Activated CD4-positive, alpha-beta memory T cell treated with anti-CD3 and anti-CD28 coated beads for 36 hours (primary cell): ENCODE measurements around the gene STK32C. TPM values are rescaled to one million over a fixed set of nuclear protein-coding genes. Genes with fewer than 3 reads are reported as not detected.

Experiments used
- CTCF ChIA-PET: fragments of 350-600 bp; sonication (Branson Sonifier 250); formaldehyde crosslinking; loops from one replicate; lab custom pipeline; 2021; ENCODE audit warnings: antibody characterized with exemption, inconsistent platforms; lab: Charles Lee
- POLR2A ChIA-PET: fragments of 350-600 bp; sonication (Branson Sonifier 250); formaldehyde crosslinking; loops from one replicate; lab custom pipeline; 2021; ENCODE audit warnings: antibody characterized with exemption; lab: Charles Lee
- DNase-seq: peaks from one replicate; pipeline ENCODE4 v3.0.0-alpha.2; 2020
- H3K27ac Mint-ChIP-seq: one replicate; pipeline ENCODE4 v1.8.0; 2021; ENCODE audit warnings: mixed read lengths
- H3K27me3 Mint-ChIP-seq: one replicate; pipeline ENCODE4 v1.8.0; 2021; ENCODE audit warnings: mixed read lengths
- H3K36me3 Mint-ChIP-seq: one replicate; pipeline ENCODE4 v1.8.0; 2021; ENCODE audit warnings: mixed read lengths
- H3K4me1 Mint-ChIP-seq: one replicate; pipeline ENCODE4 v1.8.0; 2021; ENCODE audit warnings: low read depth, mixed read lengths
- H3K4me3 Mint-ChIP-seq: one replicate; pipeline ENCODE4 v1.8.0; 2021; ENCODE audit warnings: mild to moderate bottlenecking, mixed read lengths
- H3K9me3 Mint-ChIP-seq: one replicate; pipeline ENCODE4 v1.8.0; 2021; ENCODE audit warnings: mixed read lengths
- intact Hi-C: fragments of 100-400 bp; cut with micrococcal nuclease; formaldehyde crosslinking; loops from one replicate; pipeline ENCODE4 v1.15.1; 2023
- total RNA-seq, 2 experiments: library from RNA; stranded (reverse); gene quantifications; one replicate each; pipeline ENCODE4 v1.2.3, GENCODE V29; 2021

The STK32C gene
- total RNA-seq, 2 experiments from 2014 or later, result 14.8 to 16.1 TPM

- peak overlapping the region; percentile 77 for H3K4me3 Mint-ChIP-seq
- CTCF ChIA-PET, result interaction anchor here (1.6 to 2.4 kb wide), 2 partner anchors 16 to 24 kb away, joined by 3 to 9 read pairs; no protein-coding TSS in a partner anchor
- H3K36me3 Mint-ChIP-seq, result peaks cover 4% of the 10 kb centered on the region
- intact Hi-C loops, result no loop called here
- POLR2A ChIA-PET, result no interaction called here
- peaks cover under 1% of the 10 kb centered on the region for H3K27me3 Mint-ChIP-seq
- H3K9me3 Mint-ChIP-seq, result peaks cover 4% of the 10 kb centered on the region
- peaks cover 19% of the 10 kb centered on the region for H3K4me1 Mint-ChIP-seq
- no peak overlapping the region for H3K27ac Mint-ChIP-seq
- DNase-seq, result peak; percentile 26
These were observed 29.2 kb upstream of the STK32C start for GRCh38 chr10:132336919-132337407.

DNA sequence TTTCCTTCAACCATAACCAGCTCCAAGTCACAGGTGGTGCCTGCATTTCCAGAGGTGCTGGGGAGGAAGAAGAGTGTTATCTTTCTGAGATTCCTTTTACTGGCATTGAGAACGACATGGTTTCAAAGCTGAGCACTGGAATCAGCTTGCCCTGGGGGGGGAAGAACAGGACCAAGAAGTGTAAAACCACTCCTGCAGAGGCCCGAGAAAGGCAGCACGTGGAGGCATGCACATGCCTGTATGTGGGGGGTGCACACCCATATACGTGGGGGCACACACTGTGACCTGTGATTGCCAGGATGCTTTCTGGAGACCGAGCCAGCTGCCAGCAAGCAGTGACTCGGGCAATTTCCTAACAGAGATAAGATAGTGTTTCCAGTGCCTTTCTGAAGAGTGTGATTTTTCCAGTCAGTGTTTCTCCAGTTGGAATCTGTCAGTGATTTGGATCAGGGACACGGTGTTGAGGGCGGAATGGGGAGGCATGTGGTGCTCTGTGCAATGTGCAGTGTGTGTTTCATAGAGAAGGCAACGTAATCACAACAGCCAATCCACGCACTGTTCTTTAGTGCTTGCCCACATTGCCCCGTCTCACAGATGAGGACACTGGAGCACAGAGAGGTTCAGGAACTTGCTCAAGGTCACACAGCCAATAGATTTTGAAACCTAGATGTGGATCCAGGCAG is 28.5 kb upstream of the STK32C start:
- peaks cover 21% of the 10 kb centered on the region for H3K4me1 Mint-ChIP-seq
- peaks cover 1% of the 10 kb centered on the region for H3K27me3 Mint-ChIP-seq
- no peak overlapping the region for H3K27ac Mint-ChIP-seq
- H3K9me3 Mint-ChIP-seq, result peaks cover 2% of the 10 kb centered on the region
- intact Hi-C loops, result no loop called here
- H3K36me3 Mint-ChIP-seq, result peaks cover 4% of the 10 kb centered on the region
- no peak overlapping the region for H3K4me3 Mint-ChIP-seq
- no peak for DNase-seq
- POLR2A ChIA-PET, result no interaction called here
- CTCF ChIA-PET, result interaction anchor here (2.4 kb wide), 1 partner anchor 17 kb away, joined by 9 read pairs; no protein-coding TSS in a partner anchor

DNA sequence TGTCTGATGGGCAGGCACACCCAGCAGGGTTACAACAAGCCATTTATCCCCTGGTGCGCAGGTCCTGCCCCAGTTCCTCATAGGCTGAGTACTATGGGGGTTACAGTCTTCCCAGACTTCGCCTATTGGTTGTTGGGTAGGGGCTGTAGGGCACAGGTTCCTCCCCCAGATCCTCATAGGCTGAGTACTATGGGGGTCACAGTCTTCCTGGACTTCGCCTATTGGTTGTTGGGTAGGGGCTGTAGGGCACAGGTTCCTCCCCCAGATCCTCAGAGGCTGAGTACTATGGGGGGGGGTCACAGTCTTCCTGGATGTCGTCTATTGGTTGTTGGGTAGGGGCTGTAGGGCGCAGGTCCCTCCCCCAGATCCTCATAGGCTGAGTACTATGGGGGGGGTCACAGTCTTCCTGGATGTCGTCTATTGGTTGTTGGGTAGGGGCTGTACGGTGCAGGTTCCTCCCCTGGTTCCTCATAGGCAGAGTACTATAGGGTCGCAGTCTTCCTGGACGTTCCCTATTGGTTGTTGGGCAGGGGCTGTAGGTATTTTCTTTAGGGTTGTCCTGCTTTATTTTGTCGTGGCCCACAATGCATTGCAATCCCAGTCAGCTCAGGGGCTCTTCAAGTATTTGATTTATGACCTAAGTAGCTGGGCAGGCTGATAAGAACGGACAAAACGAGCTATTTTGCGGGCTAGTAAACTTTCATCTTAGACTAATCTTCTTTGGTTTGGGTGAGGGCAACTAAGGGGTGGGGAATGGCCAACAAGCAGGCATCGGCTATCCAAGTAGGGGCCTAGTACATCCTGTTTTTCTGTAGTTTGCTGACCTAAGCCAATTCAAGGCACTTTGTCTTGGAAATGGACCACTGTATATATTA is 27.7 kb upstream of the STK32C start:
- intact Hi-C loops, result no loop called here
- Mint-ChIP-seq H3K36me3 (peaks cover 5% of the 10 kb centered on the region), H3K4me1 (peaks cover 22% of the 10 kb centered on the region), H3K9me3 (peaks cover 2% of the 10 kb centered on the region), H3K4me3 (no peak overlapping the region), H3K27me3 (peaks cover 1% of the 10 kb centered on the region), H3K27ac (no peak overlapping the region)
- POLR2A ChIA-PET, result no interaction called here
- DNase-seq, result no peak
- CTCF ChIA-PET, result no interaction called here

- DNase-seq, result no peak
- Mint-ChIP-seq H3K4me3 (no peak overlapping the region), H3K4me1 (peaks cover 29% of the 10 kb centered on the region), H3K27me3 (peaks cover 1% of the 10 kb centered on the region), H3K9me3 (peaks cover 2% of the 10 kb centered on the region), H3K27ac (no peak overlapping the region), H3K36me3 (peaks cover 12% of the 10 kb centered on the region)
- CTCF ChIA-PET, result no interaction called here
- intact Hi-C loops, result loop anchor here (5.0 kb wide), 2 partner anchors 63 to 432 kb away; partner anchors contain the start of genes PPP2R2D and PWWP2B
- POLR2A ChIA-PET, result no interaction called here
These were observed 27.0 kb upstream of the STK32C start for GRCh38 chr10:132334631-132335188.

- Mint-ChIP-seq H3K27me3 (peaks cover 1% of the 10 kb centered on the region), H3K4me1 (peaks cover 40% of the 10 kb centered on the region), H3K9me3 (peaks cover 2% of the 10 kb centered on the region), H3K4me3 (peak overlapping the region; percentile 90), H3K27ac (no peak overlapping the region), H3K36me3 (peaks cover 19% of the 10 kb centered on the region)
- intact Hi-C loops, result loop anchor here (2.0 to 5.0 kb wide), 4 partner anchors 64 to 975 kb away; partner anchors contain the start of genes PPP2R2D, PWWP2B, TUBGCP2 and ZNF511
- ChIA-PET POLR2A (no interaction called here), CTCF (no interaction called here)
- DNase-seq, result no peak
These were observed 25.6 kb upstream of the STK32C start for GRCh38 chr10:132333386-132333785.

- POLR2A ChIA-PET, result no interaction called here
- Mint-ChIP-seq H3K4me3 (peak overlapping the region; percentile 90), H3K27ac (peak overlapping the region; percentile 91), H3K36me3 (peaks cover 27% of the 10 kb centered on the region), H3K4me1 (peaks cover 48% of the 10 kb centered on the region), H3K9me3 (peaks cover 2% of the 10 kb centered on the region), H3K27me3 (peaks cover 1% of the 10 kb centered on the region)
- intact Hi-C loops, result loop anchor here (1.0 to 5.0 kb wide), 5 partner anchors 65 to 976 kb away; partner anchors contain the start of genes INPP5A, PPP2R2D, PWWP2B and TUBGCP2
- CTCF ChIA-PET, result no interaction called here
- no peak for DNase-seq
These were observed 24.6 kb upstream of the STK32C start for GRCh38 chr10:132332433-132332754.

- POLR2A ChIA-PET, result interaction anchor here (0.9 kb wide), 1 partner anchor 46 kb away, joined by 3 read pairs; no protein-coding TSS in a partner anchor
These were observed 24.1 kb upstream of the STK32C start, which contains the start of gene LRRC27 for GRCh38 chr10:132331601-132332432. TSS of gene LRRC27 (plus strand) at chr10:132332193. CDS start at chr10:132333525, 1,332 bp downstream.

DNA sequence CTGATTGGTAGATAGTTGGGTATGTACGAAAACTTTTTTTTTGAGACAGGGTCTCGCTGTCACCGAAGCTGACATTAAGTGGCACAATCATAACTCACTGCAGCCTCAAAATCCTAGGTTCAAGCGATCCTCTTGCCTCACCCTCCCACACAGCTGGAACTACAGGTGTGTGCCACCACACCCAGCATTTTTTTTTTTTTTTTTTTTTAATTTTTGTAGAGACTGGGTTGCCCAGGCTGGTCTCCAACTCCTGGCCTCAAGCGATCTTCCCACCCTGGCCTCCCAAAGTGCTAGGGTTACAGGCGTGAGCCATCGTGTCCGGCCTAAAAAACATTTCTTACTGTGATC is 22.7 kb upstream of the STK32C start:
- Mint-ChIP-seq H3K27me3 (peaks cover 1% of the 10 kb centered on the region), H3K36me3 (peaks cover 35% of the 10 kb centered on the region), H3K27ac (peak overlapping the region; percentile 85), H3K4me1 (peaks cover 53% of the 10 kb centered on the region), H3K4me3 (peak overlapping the region; percentile 90), H3K9me3 (peaks cover 3% of the 10 kb centered on the region)
- POLR2A ChIA-PET, result interaction anchor here (0.9 to 1.0 kb wide), 2 partner anchors 15 to 44 kb away, joined by 3 read pairs; no protein-coding TSS in a partner anchor
- DNase-seq, result no peak
- CTCF ChIA-PET, result no interaction called here
- intact Hi-C loops, result loop anchor here (2.0 to 5.0 kb wide), 3 partner anchors 67 to 428 kb away; partner anchors contain the start of genes PPP2R2D and PWWP2B

More at GRCh38 chr10:132331601-132332432, 24.1 kb upstream of the STK32C start, which contains the start of gene LRRC27:
- CTCF ChIA-PET, result no interaction called here
- Mint-ChIP-seq H3K36me3 (peaks cover 31% of the 10 kb centered on the region), H3K4me3 (peak within 1 kb of the TSS; percentile 90), H3K9me3 (peaks cover 3% of the 10 kb centered on the region), H3K4me1 (peaks cover 48% of the 10 kb centered on the region), H3K27me3 (peaks cover 1% of the 10 kb centered on the region), H3K27ac (peak within 1 kb of the TSS; percentile 91)
- intact Hi-C loops, result loop anchor here (1.0 to 5.0 kb wide), 7 partner anchors 24 to 977 kb away; partner anchors contain the start of genes INPP5A, PPP2R2D, PWWP2B and TUBGCP2
- DNase-seq, result peak; percentile 99

DNA sequence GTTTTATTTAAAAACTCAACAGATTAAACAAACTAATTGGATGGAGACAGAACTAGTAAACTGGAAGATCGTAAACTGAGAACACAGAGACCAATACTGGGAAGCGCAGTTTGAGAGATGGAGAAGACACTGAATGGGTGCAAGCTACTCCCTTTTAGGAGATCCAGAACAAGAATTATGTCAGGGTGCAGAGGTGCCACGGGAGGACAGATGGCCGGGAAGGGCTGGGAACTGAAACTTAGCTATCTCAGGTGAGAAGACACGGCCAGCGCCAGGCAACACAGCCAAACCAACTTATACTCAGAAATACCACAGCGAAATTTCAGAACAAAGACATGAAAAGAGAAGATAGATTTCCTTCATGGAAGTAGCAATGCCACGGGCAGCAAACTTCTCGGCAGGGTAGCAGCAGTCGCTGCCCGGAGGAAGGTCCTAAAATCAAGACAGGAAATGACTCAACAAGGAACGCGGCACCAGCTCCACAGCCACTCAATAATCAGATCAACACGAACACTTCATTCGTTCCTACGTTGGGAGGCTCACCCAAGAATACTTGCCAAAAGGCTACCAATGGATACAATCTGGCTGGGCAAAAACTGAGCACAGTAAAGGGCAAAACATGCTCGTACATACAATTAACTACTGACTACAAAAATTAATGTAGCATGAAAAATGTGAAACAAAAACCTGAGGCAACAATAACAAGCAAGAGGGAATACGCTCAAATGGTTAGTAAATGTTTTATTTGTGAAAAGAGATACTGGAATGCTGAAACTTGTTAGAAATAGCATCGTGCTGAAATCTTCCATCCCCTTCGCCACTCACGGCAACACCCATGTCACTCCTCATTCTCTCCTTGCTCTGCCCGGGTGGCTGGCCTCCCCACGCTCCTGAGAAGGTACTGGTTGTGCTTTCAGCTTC is 22.1 kb upstream of the STK32C start:
- DNase-seq, result peak; percentile 64
- intact Hi-C loops, result loop anchor here (2.0 to 5.0 kb wide), 3 partner anchors 67 to 428 kb away; partner anchors contain the start of genes PPP2R2D and PWWP2B
- POLR2A ChIA-PET, result interaction anchor here (1.0 kb wide), 1 partner anchor 15 kb away, joined by 3 read pairs; no protein-coding TSS in a partner anchor
- Mint-ChIP-seq H3K4me3 (peak overlapping the region; percentile 90), H3K27ac (peak overlapping the region; percentile 85), H3K4me1 (peaks cover 56% of the 10 kb centered on the region), H3K36me3 (peaks cover 38% of the 10 kb centered on the region), H3K27me3 (peaks cover 1% of the 10 kb centered on the region), H3K9me3 (peaks cover 3% of the 10 kb centered on the region)
- CTCF ChIA-PET, result no interaction called here

DNA sequence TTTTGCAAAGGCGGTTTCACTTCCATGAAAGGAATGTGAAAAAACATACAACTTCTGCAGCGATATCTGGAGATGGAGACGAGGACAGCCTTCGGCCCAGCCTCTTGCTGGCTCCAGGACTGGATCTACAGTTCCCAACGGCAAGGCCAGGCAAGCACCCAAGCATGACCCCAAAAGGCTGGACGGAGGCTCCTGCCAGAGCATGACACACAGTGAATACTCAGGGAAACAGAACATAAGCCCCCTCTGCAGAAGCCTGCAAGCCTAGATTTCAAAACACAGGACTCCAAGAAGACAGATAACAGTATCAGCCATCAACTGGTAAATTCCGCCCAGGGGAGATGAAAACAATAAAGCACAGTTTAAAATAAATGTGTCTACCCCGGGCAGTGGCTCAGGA is 21.0 kb upstream of the STK32C start:
- Mint-ChIP-seq H3K27ac (peak overlapping the region; percentile 47), H3K9me3 (peaks cover 3% of the 10 kb centered on the region), H3K4me1 (peaks cover 59% of the 10 kb centered on the region), H3K27me3 (peaks cover 1% of the 10 kb centered on the region), H3K36me3 (peaks cover 41% of the 10 kb centered on the region), H3K4me3 (peak overlapping the region; percentile 3)
- ChIA-PET POLR2A (no interaction called here), CTCF (no interaction called here)
- intact Hi-C loops, result no loop called here
- DNase-seq, result no peak
